Measurements from ENCODE around the gene CYBC1. TPM values are rescaled to one million over a fixed set of nuclear protein-coding genes. Genes with fewer than 3 reads are reported as not detected.

Gene CYBC1
- total RNA-seq, 2 experiments from 2014 or later, result 60.2 to 62.4 TPM

GRCh38 chr17:82405051-82405450, 45.5 kb downstream of the CYBC1 start:
- no peak for ATAC-seq (ENCODE audit: poor library complexity)
- peaks cover 16% of the 10 kb centered on the region for H3K4me1 Mint-ChIP-seq (ENCODE audit: low read depth)
- no peaks in the 10 kb centered on the region for H3K27me3 Mint-ChIP-seq

GRCh38 chr17:82403662-82404660, 46.6 kb downstream of the CYBC1 start:
- Mint-ChIP-seq H3K27me3 (no peaks in the 10 kb centered on the region), H3K36me3 (ENCODE audit: low read depth) (peaks cover 41% of the 10 kb centered on the region)
- POLR2A ChIA-PET, result no interaction called here

More at GRCh38 chr17:82405051-82405450, 45.5 kb downstream of the CYBC1 start:
- TF ChIP-seq CTCF (IDR thresholded peaks at IDR 0.05), result no peak
- no peak for DNase-seq
- Mint-ChIP-seq H3K9me3 (no peaks in the 10 kb centered on the region), H3K36me3 (ENCODE audit: low read depth) (peaks cover 48% of the 10 kb centered on the region), H3K27ac (no peak overlapping the region), H3K4me3 (no peak overlapping the region)
- H3K9me3 ChIP-seq (ENCODE audit: control insufficient read depth in 1 of 2, insufficient read depth in 1 of 2, low read length in 2 of 2), result no peaks in the 10 kb centered on the region
- POLR2A ChIA-PET, result no interaction called here
- no peak overlapping the region for H3K4me3 ChIP-seq (ENCODE audit: low read length)
- H3K27ac ChIP-seq (ENCODE audit: low read depth in 1 of 2, low read length in 2 of 2), result no peak overlapping the region
- H3K4me1 ChIP-seq (ENCODE audit: insufficient read depth, low read length), result peaks cover 17% of the 10 kb centered on the region
- intact Hi-C loops (cut with DNase I, micrococcal nuclease), result no loop called here
- peaks cover 26% of the 10 kb centered on the region for H3K36me3 ChIP-seq (ENCODE audit: insufficient read depth, low read length)
- CTCF ChIA-PET, result no interaction called here
- no peaks in the 10 kb centered on the region for H3K27me3 ChIP-seq (ENCODE audit: control insufficient read depth in 1 of 2, insufficient read depth in 2 of 2, low read length in 2 of 2)

GRCh38 chr17:82402865-82403264, 47.7 kb downstream of the CYBC1 start:
- Histone ChIP-seq H3K4me1 (ENCODE audit: insufficient read depth, low read length) (peaks cover 21% of the 10 kb centered on the region), H3K4me3 (ENCODE audit: low read length) (no peak overlapping the region), H3K27ac (ENCODE audit: low read depth in 1 of 2, low read length in 2 of 2) (no peak overlapping the region), H3K27me3 (ENCODE audit: control insufficient read depth in 1 of 2, insufficient read depth in 2 of 2, low read length in 2 of 2) (no peaks in the 10 kb centered on the region), H3K9me3 (ENCODE audit: control insufficient read depth in 1 of 2, insufficient read depth in 1 of 2, low read length in 2 of 2) (no peaks in the 10 kb centered on the region), H3K36me3 (ENCODE audit: insufficient read depth, low read length) (peaks cover 22% of the 10 kb centered on the region)
- Mint-ChIP-seq H3K4me1 (ENCODE audit: low read depth) (peaks cover 17% of the 10 kb centered on the region), H3K27ac (no peak overlapping the region), H3K27me3 (no peaks in the 10 kb centered on the region), H3K36me3 (ENCODE audit: low read depth) (peaks cover 30% of the 10 kb centered on the region), H3K4me3 (no peak overlapping the region), H3K9me3 (no peaks in the 10 kb centered on the region)
- TF ChIP-seq CTCF (IDR thresholded peaks at IDR 0.05), result no peak
- ChIA-PET CTCF (no interaction called here), POLR2A (no interaction called here)
- ATAC-seq (ENCODE audit: poor library complexity) (no peak), DNase-seq (no peak)
- intact Hi-C loops (cut with DNase I, micrococcal nuclease), result no loop called here

More at GRCh38 chr17:82403662-82404660, 46.6 kb downstream of the CYBC1 start:
- Histone ChIP-seq H3K4me3 (ENCODE audit: low read length) (no peak overlapping the region), H3K4me1 (ENCODE audit: insufficient read depth, low read length) (peaks cover 21% of the 10 kb centered on the region), H3K27me3 (ENCODE audit: control insufficient read depth in 1 of 2, insufficient read depth in 2 of 2, low read length in 2 of 2) (no peaks in the 10 kb centered on the region), H3K36me3 (ENCODE audit: insufficient read depth, low read length) (peaks cover 22% of the 10 kb centered on the region), H3K9me3 (ENCODE audit: control insufficient read depth in 1 of 2, insufficient read depth in 1 of 2, low read length in 2 of 2) (no peaks in the 10 kb centered on the region), H3K27ac (ENCODE audit: low read depth in 1 of 2, low read length in 2 of 2) (no peak overlapping the region)
- no peak for TF ChIP-seq CTCF (IDR thresholded peaks at IDR 0.05)
- Mint-ChIP-seq H3K9me3 (no peaks in the 10 kb centered on the region), H3K4me3 (no peak overlapping the region), H3K27ac (no peak overlapping the region), H3K4me1 (ENCODE audit: low read depth) (peaks cover 17% of the 10 kb centered on the region)
- ATAC-seq (ENCODE audit: poor library complexity) (no peak), DNase-seq (no peak)
- intact Hi-C loops (cut with DNase I, micrococcal nuclease), result no loop called here
- CTCF ChIA-PET, result no interaction called here

All from CD4-positive, alpha-beta T cell (primary cell).